ENCODE measurements around the gene LZTR1. TPM values are rescaled to one million over a fixed set of nuclear protein-coding genes. Genes with fewer than 3 reads are reported as not detected.

The LZTR1 gene
- total RNA-seq, 4 donors from 2014 or later, result 40.2 to 90.5 (median 59.3) TPM

DNA sequence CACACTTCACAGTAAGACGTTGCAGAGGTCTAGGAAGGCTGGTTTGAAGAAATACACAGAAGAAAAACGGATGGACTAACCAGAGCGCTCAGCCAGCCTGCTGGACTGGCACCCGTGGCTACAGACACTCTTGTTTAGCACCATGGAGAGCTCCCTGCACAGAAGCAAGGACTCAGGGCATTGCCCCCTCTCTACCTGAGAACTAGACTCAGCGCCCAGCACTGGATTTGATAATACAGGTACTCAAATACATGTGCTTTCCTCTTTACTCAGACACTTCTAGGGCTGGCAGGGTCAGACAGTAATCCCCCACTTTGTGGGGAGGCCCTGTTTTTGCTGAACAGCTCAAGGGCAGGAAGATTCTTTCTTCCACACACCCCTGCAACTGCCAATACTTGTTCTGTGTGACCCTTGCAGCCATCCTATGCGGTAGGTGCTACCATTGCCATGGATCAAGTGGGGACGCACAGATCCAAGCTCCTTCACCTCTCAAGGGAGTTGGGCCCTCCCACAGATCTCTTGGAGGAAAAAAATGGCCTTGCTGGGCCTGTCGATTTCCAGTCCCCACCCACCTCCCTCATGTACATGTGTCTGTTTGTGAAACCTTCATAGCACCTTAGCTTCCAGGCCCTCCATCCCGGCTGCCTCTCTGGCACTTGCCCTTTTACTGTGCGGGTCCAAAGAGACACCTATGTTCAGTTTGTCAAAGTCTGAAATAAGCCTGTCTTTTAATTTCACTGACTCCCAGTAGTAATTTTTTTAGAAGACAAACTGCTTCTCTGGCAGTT lies 27.7 kb downstream of the LZTR1 start:
- peak; percentile 35 for DNase-seq
- no peaks in the 10 kb centered on the region for H3K36me3 ChIP-seq
- H3K4me3 ChIP-seq, result no peak overlapping the region
- 59 to 67% methylated on average over 3 to 10 of the region's 10 CpGs for WGBS, 2 donors (ENCODE audit: low coverage in 1 of 2)
- intact Hi-C loops (cut with DNase I; ENCODE audit: low total_unique reads) (no loop called here), in situ Hi-C loops (cut with MboI; ENCODE audit: low pct_ligation_motif_present in 1 of 4, low pct_unique_long_range_greater_than_20kb in 1 of 4, low sequenced_read_pairs in 3 of 4) (no loop called here)
- TF ChIP-seq, protein P1, sequence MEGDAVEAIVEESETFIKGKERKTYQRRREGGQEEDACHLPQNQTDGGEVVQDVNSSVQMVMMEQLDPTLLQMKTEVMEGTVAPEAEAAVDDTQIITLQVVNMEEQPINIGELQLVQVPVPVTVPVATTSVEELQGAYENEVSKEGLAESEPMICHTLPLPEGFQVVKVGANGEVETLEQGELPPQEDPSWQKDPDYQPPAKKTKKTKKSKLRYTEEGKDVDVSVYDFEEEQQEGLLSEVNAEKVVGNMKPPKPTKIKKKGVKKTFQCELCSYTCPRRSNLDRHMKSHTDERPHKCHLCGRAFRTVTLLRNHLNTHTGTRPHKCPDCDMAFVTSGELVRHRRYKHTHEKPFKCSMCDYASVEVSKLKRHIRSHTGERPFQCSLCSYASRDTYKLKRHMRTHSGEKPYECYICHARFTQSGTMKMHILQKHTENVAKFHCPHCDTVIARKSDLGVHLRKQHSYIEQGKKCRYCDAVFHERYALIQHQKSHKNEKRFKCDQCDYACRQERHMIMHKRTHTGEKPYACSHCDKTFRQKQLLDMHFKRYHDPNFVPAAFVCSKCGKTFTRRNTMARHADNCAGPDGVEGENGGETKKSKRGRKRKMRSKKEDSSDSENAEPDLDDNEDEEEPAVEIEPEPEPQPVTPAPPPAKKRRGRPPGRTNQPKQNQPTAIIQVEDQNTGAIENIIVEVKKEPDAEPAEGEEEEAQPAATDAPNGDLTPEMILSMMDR (IDR thresholded peaks at IDR 0.05), result no peak
- TF ChIP-seq EP300 (IDR thresholded peaks at IDR 0.05; ENCODE audit: low read depth) (no peak), POLR2AphosphoS5 (IDR thresholded peaks at IDR 0.05) (no peak), POLR2A (IDR thresholded peaks at IDR 0.05) (no peak)
- H3K27me3 ChIP-seq, result no peaks in the 10 kb centered on the region
- H3K4me1 ChIP-seq, result peaks cover 5 to 13% (median 12%) of the 10 kb centered on the region in 4 donors
- H3K9me3 ChIP-seq, result no peaks in the 10 kb centered on the region
- H3K27ac ChIP-seq, result no peak overlapping the region

DNA sequence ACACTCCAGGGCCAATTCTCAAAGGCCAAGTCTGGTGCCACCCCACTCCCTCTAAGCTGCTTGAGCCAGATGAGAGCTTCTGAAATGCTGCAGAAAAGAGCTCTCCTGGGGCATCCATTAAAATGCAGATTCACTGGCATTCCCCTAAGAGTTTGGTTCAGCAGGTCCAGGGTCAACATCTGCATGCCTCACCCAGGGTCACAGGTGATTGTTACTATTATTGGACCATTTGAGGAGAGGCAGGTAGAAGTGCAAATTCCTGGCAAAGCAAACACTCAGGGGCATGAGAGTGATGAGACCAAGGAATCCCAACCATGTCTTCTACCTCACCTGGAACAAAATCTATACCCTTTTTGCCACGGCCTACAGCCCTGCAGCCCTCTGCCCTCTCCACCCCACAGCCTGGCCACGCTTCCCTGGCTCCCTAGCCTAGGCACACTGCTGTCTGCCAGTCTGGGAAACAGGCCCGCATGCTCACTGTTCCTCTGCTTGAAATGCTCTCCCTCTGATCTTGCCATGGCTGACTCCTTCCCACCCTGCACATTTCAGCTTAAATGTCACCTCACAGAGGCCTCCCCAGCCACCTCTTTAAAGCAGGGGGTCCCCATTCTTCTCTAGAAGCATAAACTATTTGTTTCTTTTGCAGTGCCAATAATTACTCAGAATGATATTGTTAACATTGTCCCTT lies 28.5 kb downstream of the LZTR1 start:
- intact Hi-C loops (cut with DNase I; ENCODE audit: low total_unique reads), result no loop called here
- Histone ChIP-seq H3K27me3 (no peaks in the 10 kb centered on the region), H3K4me3 (no peak overlapping the region), H3K27ac (no peak overlapping the region), H3K9me3 (no peaks in the 10 kb centered on the region), H3K36me3 (no peaks in the 10 kb centered on the region), H3K4me1 (peaks cover 12 to 21% (median 19%) of the 10 kb centered on the region in 4 donors)
- in situ Hi-C loops (cut with MboI; ENCODE audit: low pct_ligation_motif_present in 1 of 4, low pct_unique_long_range_greater_than_20kb in 1 of 4, low sequenced_read_pairs in 3 of 4), result no loop called here
- TF ChIP-seq POLR2AphosphoS5 (IDR thresholded peaks at IDR 0.05), result no peak
- TF ChIP-seq EP300 (IDR thresholded peaks at IDR 0.05; ENCODE audit: low read depth), result no peak
- TF ChIP-seq POLR2A (IDR thresholded peaks at IDR 0.05), result no peak
- TF ChIP-seq, protein P1 (IDR thresholded peaks at IDR 0.05), result no peak
- DNase-seq, result no peak
- WGBS, 2 donors (ENCODE audit: low coverage in 1 of 2), result 88% methylated on average over 3 of the region's 3 CpGs; no CpG with 5 or more reads in 1 of the 2 donors

DNA sequence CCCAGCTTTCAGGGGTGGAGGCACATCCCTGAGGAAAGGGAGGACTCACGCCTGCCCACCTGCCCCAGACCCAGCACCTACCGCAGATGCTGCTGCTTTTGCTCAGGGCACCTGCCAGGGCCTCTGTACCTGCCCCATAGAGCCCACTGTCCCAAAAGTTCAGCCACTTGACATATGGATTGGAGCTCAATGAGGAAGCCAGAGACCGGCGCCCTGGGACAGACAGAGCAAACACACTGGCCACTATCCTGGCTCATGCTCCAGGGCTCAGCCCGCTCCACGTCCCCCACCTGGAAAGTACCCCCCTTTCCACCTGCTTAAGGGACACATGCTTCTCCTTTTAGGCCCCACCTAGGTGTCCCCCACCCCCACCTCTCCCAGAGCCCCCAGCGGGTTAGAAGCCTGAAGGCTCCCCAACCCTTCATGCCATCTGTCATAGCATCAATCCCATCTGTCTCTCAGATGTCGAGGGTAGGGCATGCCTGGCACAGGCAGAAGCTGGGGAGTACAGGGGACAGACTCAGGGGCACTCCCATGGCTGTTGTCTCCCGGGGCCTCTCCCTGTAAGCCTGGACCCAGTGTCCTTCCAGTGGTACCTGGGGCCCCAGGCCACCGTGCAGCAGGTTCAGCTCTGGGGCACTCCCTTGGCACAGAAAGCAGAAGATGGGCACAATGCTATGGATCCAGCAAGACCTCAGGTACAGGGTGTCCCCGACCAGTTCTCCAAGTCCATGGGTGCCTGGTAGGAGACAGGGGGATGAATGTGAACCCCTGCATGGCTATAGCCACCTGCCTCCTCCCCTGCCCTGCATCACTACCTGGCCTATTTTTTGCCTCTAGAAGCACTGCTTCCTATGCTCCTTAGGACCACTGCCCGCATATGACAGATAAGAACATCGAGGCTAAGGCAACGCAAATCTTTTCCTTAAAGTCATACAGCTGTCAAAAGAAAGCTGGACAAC lies 30.6 kb downstream of the LZTR1 start:
- Histone ChIP-seq H3K4me1 (peaks cover 14 to 27% (median 20%) of the 10 kb centered on the region in 4 donors), H3K36me3 (no peaks in the 10 kb centered on the region), H3K9me3 (no peaks in the 10 kb centered on the region), H3K27me3 (no peaks in the 10 kb centered on the region), H3K27ac (no peak overlapping the region), H3K4me3 (no peak overlapping the region)
- DNase-seq, result no peak
- TF ChIP-seq POLR2AphosphoS5 (IDR thresholded peaks at IDR 0.05) (no peak), EP300 (IDR thresholded peaks at IDR 0.05; ENCODE audit: low read depth) (no peak), POLR2A (IDR thresholded peaks at IDR 0.05) (no peak)
- TF ChIP-seq, protein P1 (IDR thresholded peaks at IDR 0.05), result no peak
- 82% methylated on average over 13 of the region's 14 CpGs; no CpG with 5 or more reads in 1 of the 2 donors for WGBS, 2 donors (ENCODE audit: low coverage in 1 of 2)
- intact Hi-C loops (cut with DNase I; ENCODE audit: low total_unique reads) (no loop called here), in situ Hi-C loops (cut with MboI; ENCODE audit: low pct_ligation_motif_present in 1 of 4, low pct_unique_long_range_greater_than_20kb in 1 of 4, low sequenced_read_pairs in 3 of 4) (no loop called here)

Data from transverse colon (tissue), 4 donors.